ENCODE results near the gene SGSM2. TPM values are rescaled to one million over a fixed set of nuclear protein-coding genes. Genes with fewer than 3 reads are reported as not detected.
A peak's percentile ranks its signal among the peaks of the same experiment; 100 is the strongest.
"Not testable (repeated sequence)": the region's sequence is repeated elsewhere in the genome, so short reads cannot be mapped to it uniquely, and the experiment has no call there.

SGSM2 gene
- polyA plus RNA-seq, 3 donors: 3.0 to 130 (median 3.5) TPM

DNA sequence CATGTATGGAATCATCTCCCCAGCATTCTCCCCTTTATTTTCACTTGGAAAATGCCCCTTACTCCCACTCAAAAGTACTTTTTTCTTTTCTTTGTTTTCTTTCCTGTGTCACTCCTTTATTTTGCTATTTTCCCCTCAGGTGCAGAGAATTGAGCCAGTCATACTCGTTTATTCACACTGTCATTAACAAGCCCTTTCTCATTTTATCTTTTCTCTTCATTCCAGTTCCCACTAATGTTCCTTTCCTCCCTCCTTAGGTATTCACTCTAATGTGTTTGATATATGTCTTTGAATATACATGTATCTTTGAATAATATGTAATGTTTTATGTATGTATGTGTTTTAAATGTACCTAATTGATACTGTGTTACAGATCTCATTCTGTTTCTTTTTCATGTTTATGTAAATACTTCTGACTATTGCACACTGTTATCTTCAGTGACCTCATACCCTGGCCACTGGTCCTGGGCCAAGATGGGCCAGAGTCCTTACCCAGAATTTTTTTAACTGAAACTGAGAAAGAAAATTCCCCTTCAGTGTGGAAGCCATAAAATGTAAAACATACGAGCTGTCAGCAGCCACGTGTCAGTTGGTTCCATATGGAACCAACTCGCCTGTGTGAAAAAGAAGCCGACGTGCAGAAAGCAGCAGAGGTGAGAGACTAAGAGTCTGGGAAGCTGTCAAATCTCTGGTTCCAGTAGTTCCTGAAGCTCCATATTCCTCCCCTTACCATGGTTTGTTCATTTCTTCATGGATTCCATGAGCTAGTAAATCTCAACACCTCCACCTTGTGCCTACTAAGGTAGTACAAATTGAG is 27.8 kb upstream of the SGSM2 start:
- Mint-ChIP-seq H3K27me3 (ENCODE audit: low read depth in 3 of 3) (peaks cover 0 to 1% (median 0%) of the 10 kb centered on the region in 3 donors), H3K27ac (peak overlapping the region in 1 of 7 donors; percentile 4), H3K4me3 (no peak overlapping the region), H3K36me3 (peaks cover 3 to 5% of the 10 kb centered on the region in 2 donors), H3K9me3 (no peaks in the 10 kb centered on the region), H3K4me1 (peaks cover 13% of the 10 kb centered on the region)
- H3K79me2 ChIP-seq (ENCODE audit: insufficient read depth, low read length): no peaks in the 10 kb centered on the region
- no peak overlapping the region for H3K4me2 ChIP-seq (replicated peaks; ENCODE audit: extremely low read depth, low read length, poor library complexity, severe bottlenecking)
- no peak overlapping the region for H2AFZ ChIP-seq (ENCODE audit: insufficient read depth, low read depth, low read length, poor library complexity, severe bottlenecking)
- H3K27me3 ChIP-seq (ENCODE audit: control insufficient read depth in 2 of 2, insufficient read depth in 2 of 2, low read length in 2 of 2): no peaks in the 10 kb centered on the region
- H3K9ac ChIP-seq (ENCODE audit: insufficient read depth, low read length, poor library complexity, severe bottlenecking): no peak overlapping the region
- TF ChIP-seq, protein P1, sequence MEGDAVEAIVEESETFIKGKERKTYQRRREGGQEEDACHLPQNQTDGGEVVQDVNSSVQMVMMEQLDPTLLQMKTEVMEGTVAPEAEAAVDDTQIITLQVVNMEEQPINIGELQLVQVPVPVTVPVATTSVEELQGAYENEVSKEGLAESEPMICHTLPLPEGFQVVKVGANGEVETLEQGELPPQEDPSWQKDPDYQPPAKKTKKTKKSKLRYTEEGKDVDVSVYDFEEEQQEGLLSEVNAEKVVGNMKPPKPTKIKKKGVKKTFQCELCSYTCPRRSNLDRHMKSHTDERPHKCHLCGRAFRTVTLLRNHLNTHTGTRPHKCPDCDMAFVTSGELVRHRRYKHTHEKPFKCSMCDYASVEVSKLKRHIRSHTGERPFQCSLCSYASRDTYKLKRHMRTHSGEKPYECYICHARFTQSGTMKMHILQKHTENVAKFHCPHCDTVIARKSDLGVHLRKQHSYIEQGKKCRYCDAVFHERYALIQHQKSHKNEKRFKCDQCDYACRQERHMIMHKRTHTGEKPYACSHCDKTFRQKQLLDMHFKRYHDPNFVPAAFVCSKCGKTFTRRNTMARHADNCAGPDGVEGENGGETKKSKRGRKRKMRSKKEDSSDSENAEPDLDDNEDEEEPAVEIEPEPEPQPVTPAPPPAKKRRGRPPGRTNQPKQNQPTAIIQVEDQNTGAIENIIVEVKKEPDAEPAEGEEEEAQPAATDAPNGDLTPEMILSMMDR (IDR thresholded peaks at IDR 0.05): no peak
- no peaks in the 10 kb centered on the region for H3K9me3 ChIP-seq (replicated peaks in 1 of 2; ENCODE audit: control insufficient read depth in 1 of 2, insufficient read depth in 1 of 2, low read length in 2 of 2)
- DNase-seq: no peak
- H3K27ac ChIP-seq (ENCODE audit: low read depth in 1 of 2, low read length in 2 of 2): no peak overlapping the region
- no CpG with 5 or more reads among the region's 6 CpGs for WGBS (ENCODE audit: insufficient coverage)
- intact Hi-C loops (cut with micrococcal nuclease): no loop called here
- peaks cover 3 to 8% of the 10 kb centered on the region in 2 donors for H3K4me1 ChIP-seq (ENCODE audit: control insufficient read depth in 1 of 2, insufficient read depth in 2 of 2, low read length in 2 of 2)
- no peaks in the 10 kb centered on the region for H3K36me3 ChIP-seq (replicated peaks in 1 of 2; ENCODE audit: control insufficient read depth in 1 of 2, insufficient read depth in 2 of 2, low read length in 2 of 2)
- H4K20me1 ChIP-seq (ENCODE audit: insufficient read depth, low read length): no peaks in the 10 kb centered on the region
- H3K4me3 ChIP-seq (replicated peaks in 1 of 3; ENCODE audit: low read depth in 2 of 3, low read length in 3 of 3): no peak overlapping the region

DNA sequence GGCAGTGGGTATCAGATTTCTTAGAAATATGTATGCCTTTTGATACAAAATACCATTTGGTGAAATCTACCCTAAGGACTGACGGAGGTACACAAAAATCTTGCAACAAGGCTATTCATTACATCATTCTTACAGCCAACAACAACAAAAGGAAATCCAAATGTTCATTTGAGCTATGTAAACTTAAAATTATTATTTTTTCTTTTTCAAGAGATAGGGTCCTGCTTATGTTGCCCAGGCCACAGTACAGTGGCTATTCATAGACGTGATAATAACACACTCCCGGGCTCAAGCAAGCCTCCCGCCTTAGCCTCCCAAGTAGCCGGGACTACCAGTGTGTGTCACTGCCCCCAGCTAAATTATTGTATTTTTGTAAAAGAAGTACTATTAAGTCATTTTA is 24.6 kb upstream of the SGSM2 start:
- H3K27ac ChIP-seq (ENCODE audit: low read depth in 1 of 2, low read length in 2 of 2): no peak overlapping the region
- no peak for DNase-seq
- H3K36me3 ChIP-seq (replicated peaks in 1 of 2; ENCODE audit: control insufficient read depth in 1 of 2, insufficient read depth in 2 of 2, low read length in 2 of 2): no peaks in the 10 kb centered on the region
- no peaks in the 10 kb centered on the region for H3K79me2 ChIP-seq (ENCODE audit: insufficient read depth, low read length)
- H3K4me3 ChIP-seq (replicated peaks in 1 of 3; ENCODE audit: low read depth in 2 of 3, low read length in 3 of 3): no peak overlapping the region
- Mint-ChIP-seq H3K4me3 (no peak overlapping the region), H3K9me3 (no peaks in the 10 kb centered on the region), H3K4me1 (no peaks in the 10 kb centered on the region), H3K36me3 (peaks cover 0 to under 1% of the 10 kb centered on the region in 2 donors), H3K27ac (no peak overlapping the region), H3K27me3 (ENCODE audit: low read depth in 3 of 3) (no peaks in the 10 kb centered on the region)
- no peak overlapping the region for H3K9ac ChIP-seq (ENCODE audit: insufficient read depth, low read length, poor library complexity, severe bottlenecking)
- H3K9me3 ChIP-seq (replicated peaks in 1 of 2; ENCODE audit: control insufficient read depth in 1 of 2, insufficient read depth in 1 of 2, low read length in 2 of 2): no peaks in the 10 kb centered on the region
- H3K4me1 ChIP-seq (ENCODE audit: control insufficient read depth in 1 of 2, insufficient read depth in 2 of 2, low read length in 2 of 2): no peaks in the 10 kb centered on the region
- H3K27me3 ChIP-seq (ENCODE audit: control insufficient read depth in 2 of 2, insufficient read depth in 2 of 2, low read length in 2 of 2): no peaks in the 10 kb centered on the region
- TF ChIP-seq, protein P1 (IDR thresholded peaks at IDR 0.05): no peak
- WGBS (ENCODE audit: insufficient coverage): no CpG with 5 or more reads among the region's 5 CpGs
- intact Hi-C loops (cut with micrococcal nuclease): no loop called here
- no peaks in the 10 kb centered on the region for H4K20me1 ChIP-seq (ENCODE audit: insufficient read depth, low read length)
- H2AFZ ChIP-seq (ENCODE audit: insufficient read depth, low read depth, low read length, poor library complexity, severe bottlenecking): no peak overlapping the region
- H3K4me2 ChIP-seq (replicated peaks; ENCODE audit: extremely low read depth, low read length, poor library complexity, severe bottlenecking): no peak overlapping the region

DNA sequence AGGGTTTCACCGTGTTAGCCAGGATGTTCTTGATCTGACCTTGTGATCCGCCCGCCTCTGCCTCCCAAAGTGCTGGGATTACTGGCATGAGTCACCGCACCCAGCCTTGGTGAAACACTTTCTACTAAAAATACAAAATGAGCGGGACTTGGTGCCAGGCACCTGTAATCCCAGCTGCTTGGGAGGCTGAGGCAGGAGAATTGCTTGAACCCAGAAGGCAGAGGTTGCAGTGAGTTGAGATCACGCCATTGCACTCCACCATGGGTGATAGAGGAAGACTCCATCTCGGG is 20.4 kb upstream of the SGSM2 start:
- H3K9me3 ChIP-seq (replicated peaks in 1 of 2; ENCODE audit: control insufficient read depth in 1 of 2, insufficient read depth in 1 of 2, low read length in 2 of 2); DNase-seq; H3K27me3 Mint-ChIP-seq (ENCODE audit: low read depth in 3 of 3); H3K27me3 ChIP-seq (ENCODE audit: control insufficient read depth in 2 of 2, insufficient read depth in 2 of 2, low read length in 2 of 2); H3K27ac ChIP-seq (ENCODE audit: low read depth in 1 of 2, low read length in 2 of 2); H3K4me3 ChIP-seq (replicated peaks in 1 of 3; ENCODE audit: low read depth in 2 of 3, low read length in 3 of 3); H2AFZ ChIP-seq (ENCODE audit: insufficient read depth, low read depth, low read length, poor library complexity, severe bottlenecking); H3K4me1 ChIP-seq (ENCODE audit: control insufficient read depth in 1 of 2, insufficient read depth in 2 of 2, low read length in 2 of 2); H3K4me3 Mint-ChIP-seq; H3K27ac Mint-ChIP-seq; intact Hi-C loops (cut with micrococcal nuclease); H3K4me2 ChIP-seq (replicated peaks; ENCODE audit: extremely low read depth, low read length, poor library complexity, severe bottlenecking); H4K20me1 ChIP-seq (ENCODE audit: insufficient read depth, low read length); H3K9me3 Mint-ChIP-seq; H3K79me2 ChIP-seq (ENCODE audit: insufficient read depth, low read length); H3K9ac ChIP-seq (ENCODE audit: insufficient read depth, low read length, poor library complexity, severe bottlenecking); H3K4me1 Mint-ChIP-seq: not testable (repeated sequence)
- H3K36me3 Mint-ChIP-seq: peaks cover 7 to 17% of the 10 kb centered on the region in 2 donors
- 100% methylated on average over 2 of the region's 7 CpGs for WGBS (ENCODE audit: insufficient coverage)
- H3K36me3 ChIP-seq (replicated peaks in 1 of 2; ENCODE audit: control insufficient read depth in 1 of 2, insufficient read depth in 2 of 2, low read length in 2 of 2): peaks cover 3 to 11% of the 10 kb centered on the region in 2 donors

Measured in CD14-positive monocyte (primary cell).